Activated CD4-positive, alpha-beta T cell treated with anti-CD3 and anti-CD28 coated beads, Interleukin-10, Interleukin-2, amounts not matched to agents 100 ng/mL and 50 ng/mL, durations not matched to agents 16 hours and 8 hours (primary cell): ENCODE data around the gene ARL5A.
"Not testable (repeated sequence)": the region's sequence is repeated elsewhere in the genome, so short reads cannot be mapped to it uniquely, and the experiment has no call there.

Experiments
- DNase-seq: peaks from one replicate; pipeline ENCODE4 v3.0.0-alpha.2; 2020

Gene ARL5A

GRCh38 chr2:151794422-151794821 is 33.8 kb downstream of the ARL5A start:
- DNase-seq, result not testable (repeated sequence)

DNA sequence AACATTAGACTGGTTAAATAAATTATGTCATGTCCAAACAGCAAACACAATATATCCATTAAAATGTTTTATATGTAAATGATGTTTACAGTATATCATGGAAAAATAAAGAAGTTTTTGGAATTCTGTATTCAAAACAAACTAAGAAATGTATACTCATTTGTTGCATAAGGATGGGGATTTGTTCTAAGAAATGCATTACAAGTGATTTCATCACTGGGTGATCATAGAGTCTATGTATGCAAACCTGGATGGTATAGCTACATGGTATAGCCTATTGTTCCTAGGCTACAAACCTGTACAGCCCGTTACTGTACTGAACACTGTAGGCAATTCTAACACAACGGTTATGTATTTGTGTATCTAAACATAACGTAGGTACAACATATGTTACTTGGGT is 35.1 kb downstream of the ARL5A start:
- no peak for DNase-seq

- no peak for DNase-seq
Observed at GRCh38 chr2:151792589-151792988, 35.6 kb downstream of the ARL5A start.

GRCh38 chr2:151791545-151791944 is 36.7 kb downstream of the ARL5A start:
- DNase-seq, result no peak

- no peak for DNase-seq
Observed at GRCh38 chr2:151790689-151791088, 37.5 kb downstream of the ARL5A start.

GRCh38 chr2:151789055-151789834 is 39.0 kb downstream of the ARL5A start:
- no peak for DNase-seq

GRCh38 chr2:151786483-151786882 is 41.7 kb downstream of the ARL5A start:
- no peak for DNase-seq

DNA sequence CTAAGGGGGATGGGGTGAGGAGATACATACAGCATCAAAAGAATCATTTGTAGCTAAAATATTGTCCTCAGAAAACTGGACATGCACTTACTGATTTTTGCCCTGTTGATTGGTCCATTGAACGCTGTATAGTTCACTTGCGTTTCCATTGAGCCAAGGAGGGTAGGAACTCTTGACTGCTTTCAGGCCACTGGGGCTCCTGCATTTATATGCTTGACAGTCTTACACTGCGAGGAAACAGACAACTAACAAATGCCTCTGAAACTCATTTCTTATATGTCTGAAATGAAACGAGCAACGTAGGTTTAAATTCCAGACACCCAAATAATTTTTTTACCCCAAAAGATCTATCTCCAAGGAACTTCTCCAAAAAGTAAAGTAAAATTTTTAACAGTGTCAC is 42.1 kb downstream of the ARL5A start:
- no peak for DNase-seq

GRCh38 chr2:151783133-151783520 is 45.1 kb downstream of the ARL5A start:
- DNase-seq, result no peak

GRCh38 chr2:151782378-151783132 is 45.7 kb downstream of the ARL5A start:
- no peak for DNase-seq

DNA sequence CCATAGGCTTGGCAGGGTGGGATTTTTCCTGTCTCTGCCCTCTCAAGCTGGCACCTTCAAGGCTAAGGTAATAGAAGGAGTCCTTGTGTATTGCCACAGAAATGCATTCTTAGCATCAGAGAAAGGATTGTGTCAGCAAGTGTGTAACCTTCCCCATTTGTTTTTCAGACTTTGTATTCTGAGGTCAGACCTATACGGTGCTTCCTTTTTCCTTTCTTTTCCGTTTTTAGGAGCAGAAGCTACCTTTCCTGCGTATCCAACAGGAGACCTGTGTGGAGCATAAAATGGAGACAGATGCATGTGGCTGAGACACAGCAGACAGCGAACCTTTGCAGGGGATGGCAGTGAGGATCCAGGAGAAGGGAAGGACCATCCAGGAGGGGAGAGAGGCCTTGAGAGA is 46.6 kb downstream of the ARL5A start:
- DNase-seq, result no peak

- no peak for DNase-seq
Observed at GRCh38 chr2:151780938-151781337, 47.3 kb downstream of the ARL5A start.

DNA sequence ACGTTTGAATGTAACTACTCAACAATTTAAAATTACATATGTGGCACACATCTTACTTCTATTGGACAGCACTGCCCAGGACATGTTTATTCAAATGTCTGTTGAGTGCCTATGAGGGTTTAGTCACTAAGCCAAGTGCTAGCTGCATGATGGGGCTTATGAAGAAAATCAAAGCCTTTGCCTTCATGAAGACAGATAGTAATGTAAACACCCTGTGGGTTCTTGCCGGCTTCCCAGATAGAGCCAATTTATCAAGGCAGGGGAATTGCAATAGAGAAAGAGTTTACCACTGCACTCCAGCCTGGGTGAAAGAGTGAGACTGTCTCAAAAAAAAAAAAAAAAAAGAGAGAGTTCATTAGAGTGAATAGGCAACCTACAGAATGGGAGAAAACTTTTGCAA is 50.3 kb downstream of the ARL5A start:
- DNase-seq, result no peak

GRCh38 chr2:151777487-151777886 is 50.7 kb downstream of the ARL5A start:
- no peak for DNase-seq

GRCh38 chr2:151776367-151776766 is 51.9 kb downstream of the ARL5A start:
- no peak for DNase-seq

GRCh38 chr2:151775057-151775740 is 53.0 kb downstream of the ARL5A start:
- DNase-seq, result no peak

DNA sequence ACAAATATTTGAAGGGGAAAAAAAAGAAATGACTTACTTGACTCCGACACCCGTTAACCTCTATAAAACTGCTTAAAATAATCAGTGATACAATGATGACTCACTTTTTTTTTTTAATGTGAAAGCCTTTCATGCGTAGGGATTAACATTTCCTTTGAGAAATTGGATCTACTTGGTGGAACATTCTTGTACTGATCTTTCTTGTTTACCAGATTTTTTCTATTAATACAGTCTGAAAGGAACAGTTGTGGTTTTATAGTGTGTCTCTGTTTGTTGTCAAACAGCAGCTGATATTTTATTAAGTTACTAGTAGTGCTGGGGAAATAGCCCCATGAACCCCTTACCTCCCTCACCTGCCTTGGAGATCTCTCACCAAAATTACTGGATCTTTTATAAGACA is 53.7 kb downstream of the ARL5A start:
- DNase-seq, result no peak

- no peak for DNase-seq
Observed at GRCh38 chr2:151771599-151772358, 56.4 kb downstream of the ARL5A start.

DNA sequence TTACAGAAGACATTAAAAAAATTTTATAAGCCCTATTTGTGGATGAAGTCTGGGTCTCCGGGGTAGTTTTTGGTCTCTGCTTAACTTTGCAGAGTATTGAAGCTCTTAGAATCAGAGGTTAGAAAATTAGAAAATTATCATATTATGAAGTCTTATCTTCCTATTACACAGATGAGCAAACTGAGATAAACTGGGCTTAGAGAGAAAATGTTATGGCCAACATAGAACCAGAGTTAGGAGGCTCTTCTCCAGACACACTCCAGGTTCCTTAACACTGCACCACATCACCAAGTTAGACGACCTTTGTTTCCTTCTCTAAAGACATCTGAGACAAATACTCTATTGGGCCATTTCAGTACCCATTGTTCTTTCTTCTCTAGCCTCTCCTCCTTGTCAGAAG is 57.2 kb downstream of the ARL5A start:
- no peak for DNase-seq

DNA sequence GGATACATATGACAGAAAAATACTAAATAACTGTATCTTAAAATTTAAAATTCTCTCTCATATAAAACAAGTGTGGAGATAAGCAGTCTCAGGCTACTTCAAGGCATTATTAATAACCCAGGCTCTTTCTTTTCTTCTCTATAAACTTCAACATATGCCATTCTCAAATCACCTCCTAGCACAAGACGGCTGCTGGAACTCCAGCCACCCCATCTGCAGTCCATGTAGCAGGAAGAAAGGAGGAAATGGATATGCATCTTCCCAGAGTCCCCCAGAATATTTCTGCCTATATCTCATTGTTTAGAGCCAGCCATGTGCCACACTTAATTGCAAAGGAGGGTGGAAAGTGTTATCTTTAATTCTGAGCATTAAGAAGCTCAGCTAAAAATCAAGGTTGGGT is 58.6 kb downstream of the ARL5A start:
- DNase-seq, result no peak

DNA sequence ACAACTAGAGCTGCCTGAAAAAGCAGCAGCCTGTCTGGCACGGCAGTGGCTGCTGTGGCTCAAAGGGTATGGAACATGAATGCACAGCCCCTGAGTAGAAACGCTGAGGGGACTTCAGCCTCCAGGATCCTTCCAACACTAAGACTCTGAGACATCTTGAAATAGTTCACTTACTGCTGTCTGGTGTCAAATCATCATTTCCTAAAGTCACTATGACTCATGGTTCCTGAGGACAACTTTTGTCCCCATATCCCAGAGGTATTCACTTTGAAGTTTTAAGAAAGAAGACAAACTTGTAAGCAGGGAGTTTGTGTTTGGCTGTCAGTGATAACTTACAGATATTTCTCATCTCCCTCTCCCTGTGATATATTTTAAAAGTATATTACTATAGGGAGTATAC is 60.7 kb downstream of the ARL5A start:
- peak; percentile 15 for DNase-seq

DNA sequence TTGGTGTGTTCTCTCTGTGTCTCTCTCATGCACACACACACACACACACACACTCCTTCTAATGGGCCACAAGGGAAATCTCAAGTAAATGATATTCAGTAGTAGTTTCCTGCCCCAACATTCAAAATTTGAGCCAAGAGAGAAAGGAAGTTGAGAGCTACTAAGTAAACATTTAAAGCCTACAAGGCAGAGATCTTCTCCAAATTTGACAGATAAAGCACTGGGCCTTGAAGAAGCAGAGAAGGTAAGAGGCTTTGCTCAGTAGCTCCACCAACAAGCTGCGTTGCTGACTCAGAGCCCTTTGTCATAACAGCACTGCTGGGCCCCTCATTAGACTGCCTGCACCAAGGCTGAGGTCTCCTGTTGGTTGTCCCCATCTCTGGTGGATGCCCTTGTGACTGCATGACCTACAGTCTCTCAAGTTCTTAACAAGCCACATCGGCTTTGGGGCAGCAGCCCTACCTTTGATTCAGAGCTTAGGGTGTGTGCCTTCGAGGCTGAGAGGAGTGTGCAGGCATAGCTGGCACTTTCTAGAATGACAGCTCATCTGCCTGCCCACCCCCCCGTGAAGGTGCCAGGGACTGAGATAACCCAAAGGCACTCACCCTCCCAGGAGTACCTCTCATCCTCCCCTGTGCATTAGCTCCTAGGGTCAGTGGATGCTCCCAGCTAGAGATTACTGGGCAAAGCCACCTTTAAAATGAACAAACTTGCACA is 61.6 kb downstream of the ARL5A start:
- peak; percentile 77 for DNase-seq
